PC-3 (cell line): ENCODE measurements around the gene KDM4B. TPM values are rescaled to one million over a fixed set of nuclear protein-coding genes. Genes with fewer than 3 reads are reported as not detected.

Source experiments
- ATAC-seq: fragments of 200-7000 bp; cut with Tn5 transposase; 2 replicates; pipeline ENCODE4 v1.9.1; 2020; ENCODE audit warnings: mild to moderate bottlenecking, moderate library complexity
- BruUV-seq: library from RNA; stranded (reverse); fragments of 400-500 nt; replicated peaks from 2 replicates; lab custom pipeline; 2021; lab: Mats Ljungman, UMichigan
- CTCF ChIA-PET: fragments of 300-600 bp; sonication (Branson Sonifier 250); formaldehyde crosslinking; loops from one replicate; lab custom pipeline; 2022; ENCODE audit warnings: antibody characterized with exemption; lab: Charles Lee
- POLR2A ChIA-PET: fragments of 300-600 bp; sonication (Branson Sonifier 250); formaldehyde crosslinking; loops from one replicate; lab custom pipeline; 2022; ENCODE audit warnings: antibody characterized with exemption; ENCODE audit not compliant: unreplicated experiment; lab: Charles Lee
- DNase-seq: peaks from one replicate; pipeline ENCODE4 v3.0.0-alpha.2; 2015
- H2AFZ ChIP-seq: fragments of 300-600 bp; sonication (generic); 2 replicates; pipeline ENCODE4 v1.6.0; 2016; ENCODE audit warnings: antibody characterized with exemption, low read length
- H3F3A ChIP-seq: fragments of 300-600 bp; sonication (generic); one replicate; pipeline ENCODE4 v1.6.0; 2017; ENCODE audit warnings: antibody characterized with exemption, low read length, control low read depth, mild to moderate bottlenecking; ENCODE audit not compliant: unreplicated experiment
- H3K27ac ChIP-seq: fragments of 300-600 bp; sonication (generic); 2 replicates; pipeline ENCODE4 v1.5.1; 2016; ENCODE audit warnings: mild to moderate bottlenecking, low read length
- H3K27me3 ChIP-seq: fragments of 300-600 bp; sonication (generic); 2 replicates; pipeline ENCODE4 v1.6.1; 2016; ENCODE audit warnings: low read length, mixed read lengths
- H3K36me3 ChIP-seq: fragments of 300-600 bp; sonication (generic); 2 replicates; pipeline ENCODE4 v1.6.1; 2016; ENCODE audit warnings: low read depth, mixed run types, low read length, mixed read lengths
- H3K4me1 ChIP-seq: fragments of 300-600 bp; sonication (generic); 2 replicates; pipeline ENCODE4 v1.5.1; 2016; ENCODE audit warnings: low read length; ENCODE audit not compliant: insufficient read depth
- H3K4me2 ChIP-seq: fragments of 300-600 bp; sonication (generic); 2 replicates; pipeline ENCODE4 v1.6.0; 2016; ENCODE audit warnings: low read length
- H3K4me3 ChIP-seq: fragments of 300-600 bp; sonication (generic); 2 replicates; pipeline ENCODE4 v1.5.1; 2016; ENCODE audit warnings: mild to moderate bottlenecking, low read length, mixed read lengths
- H3K79me2 ChIP-seq: fragments of 300-600 bp; sonication (generic); 2 replicates; pipeline ENCODE4 v1.6.1; 2017; ENCODE audit warnings: low read length, mixed read lengths
- H3K9ac ChIP-seq: fragments of 300-600 bp; sonication (generic); 2 replicates; pipeline ENCODE4 v1.6.0; 2016; ENCODE audit warnings: mild to moderate bottlenecking, low read length
- H3K9me2 ChIP-seq: fragments of 300-600 bp; sonication (generic); replicated peaks from 2 replicates; pipeline ENCODE4 v1.6.1; 2016; ENCODE audit warnings: mixed run types, low read length, mixed read lengths
- H3K9me3 ChIP-seq: fragments of 300-600 bp; sonication (generic); 2 replicates; pipeline ENCODE4 v1.6.1; 2016; ENCODE audit warnings: low read length, mixed read lengths
- H4K20me1 ChIP-seq: fragments of 300-600 bp; sonication (generic); 2 replicates; pipeline ENCODE4 v1.6.1; 2016; ENCODE audit warnings: low read length, mixed read lengths
- CTCF ChIP-seq: fragments of 300-600 bp; sonication (generic); conservative IDR thresholded peaks from 2 replicates; pipeline ENCODE4 v1.5.1; 2017; ENCODE audit warnings: antibody characterized with exemption, low read depth, mild to moderate bottlenecking, low read length
- EZH2 ChIP-seq: fragments of 300-600 bp; sonication (generic); IDR thresholded peaks from one replicate; pipeline ENCODE4 v1.6.1; 2017; ENCODE audit warnings: antibody characterized with exemption, mild to moderate bottlenecking, low read length; ENCODE audit not compliant: unreplicated experiment
- EZH2phosphoT487 ChIP-seq: fragments of 300-600 bp; sonication (generic); IDR thresholded peaks from 2 replicates; pipeline ENCODE4 v1.6.1; 2018; ENCODE audit warnings: mild to moderate bottlenecking, antibody characterized with exemption, low read length, borderline replicate concordance
- intact Hi-C: fragments of 100-400 bp; cut with micrococcal nuclease; formaldehyde crosslinking; loops from 2 replicates; pipeline ENCODE4 v1.9.0; 2023
- total RNA-seq: library from RNA; depleted of rRNA; stranded (reverse); fragments of >200 nt; gene quantifications from 2 replicates; pipeline ENCODE4 v1.2.3, GENCODE V29; 2014

KDM4B gene
- total RNA-seq, 1 experiment from 2014 or later, result 19.8 TPM

GRCh38 chr19:5128251-5128935 is 159.5 kb downstream of the KDM4B start:
- H3K4me3 ChIP-seq, result no peak overlapping the region
- ATAC-seq (no peak), DNase-seq (no peak)
- intact Hi-C loops, result no loop called here
- H3F3A ChIP-seq, result no peaks in the 10 kb centered on the region
- H3K9ac ChIP-seq, result no peak overlapping the region
- peaks cover 7% of the 10 kb centered on the region for H3K4me1 ChIP-seq
- H3K79me2 ChIP-seq, result no peaks in the 10 kb centered on the region
- H3K9me3 ChIP-seq, result no peaks in the 10 kb centered on the region
- H3K27me3 ChIP-seq, result no peaks in the 10 kb centered on the region
- no peak for TF ChIP-seq EZH2
- TF ChIP-seq EZH2phosphoT487, result no peak
- TF ChIP-seq CTCF, result no peak
- H3K4me2 ChIP-seq, result no peak overlapping the region
- CTCF ChIA-PET, result no interaction called here
- POLR2A ChIA-PET, result no interaction called here
- no peak overlapping the region for H2AFZ ChIP-seq
- no TSS peak for BruUV-seq
- no peaks in the 10 kb centered on the region for H3K36me3 ChIP-seq
- H3K9me2 ChIP-seq, result no peaks in the 10 kb centered on the region
- no peak overlapping the region for H3K27ac ChIP-seq
- H4K20me1 ChIP-seq, result no peaks in the 10 kb centered on the region

GRCh38 chr19:5128936-5129389 is 160.1 kb downstream of the KDM4B start:
- Histone ChIP-seq H3K27me3 (no peaks in the 10 kb centered on the region), H3K4me2 (no peak overlapping the region), H3K27ac (no peak overlapping the region), H3K79me2 (no peaks in the 10 kb centered on the region), H2AFZ (no peak overlapping the region), H3F3A (no peaks in the 10 kb centered on the region), H3K36me3 (no peaks in the 10 kb centered on the region), H4K20me1 (no peaks in the 10 kb centered on the region), H3K4me1 (peaks cover 7% of the 10 kb centered on the region), H3K9me2 (no peaks in the 10 kb centered on the region), H3K9ac (no peak overlapping the region), H3K9me3 (no peaks in the 10 kb centered on the region), H3K4me3 (no peak overlapping the region)
- intact Hi-C loops, result no loop called here
- CTCF ChIA-PET, result no interaction called here
- DNase-seq, result no peak
- BruUV-seq, result no TSS peak
- TF ChIP-seq CTCF, result no peak
- no peak for TF ChIP-seq EZH2phosphoT487
- no peak for TF ChIP-seq EZH2
- ATAC-seq, result no peak
- POLR2A ChIA-PET, result no interaction called here

GRCh38 chr19:5129691-5130090 is 160.8 kb downstream of the KDM4B start:
- no peak overlapping the region for H3K27ac ChIP-seq

More at GRCh38 chr19:5129691-5130090, 160.8 kb downstream of the KDM4B start:
- ATAC-seq, result no peak
- no peak overlapping the region for H3K4me3 ChIP-seq
- H3F3A ChIP-seq, result no peaks in the 10 kb centered on the region
- no peak for DNase-seq
- no peaks in the 10 kb centered on the region for H3K79me2 ChIP-seq
- H4K20me1 ChIP-seq, result no peaks in the 10 kb centered on the region
- CTCF ChIA-PET, result no interaction called here
- H3K4me2 ChIP-seq, result no peak overlapping the region
- intact Hi-C loops, result no loop called here
- no peaks in the 10 kb centered on the region for H3K9me2 ChIP-seq
- no peaks in the 10 kb centered on the region for H3K27me3 ChIP-seq
- TF ChIP-seq CTCF (no peak), EZH2 (no peak), EZH2phosphoT487 (no peak)
- H2AFZ ChIP-seq, result no peak overlapping the region
- no peaks in the 10 kb centered on the region for H3K36me3 ChIP-seq
- H3K4me1 ChIP-seq, result peaks cover 7% of the 10 kb centered on the region
- H3K9me3 ChIP-seq, result no peaks in the 10 kb centered on the region
- POLR2A ChIA-PET, result no interaction called here
- no peak overlapping the region for H3K9ac ChIP-seq
- BruUV-seq, result no TSS peak
